OCI-LY7 (cell line): ENCODE results near the gene HPSE2.

Experiments used
- EZH2phosphoT487 ChIP-seq: fragments of 200-600 bp; sonication (generic); IDR thresholded peaks from 2 replicates; pipeline ENCODE4 v1.6.1; 2018; ENCODE audit warnings: low read depth, borderline replicate concordance, mild to moderate bottlenecking, mixed run types, antibody characterized with exemption, low read length, moderate library complexity, mixed read lengths
- TF ChIP-seq, protein P1 (sequence below): fragments of 200-600 bp; sonication (generic); conservative IDR thresholded peaks from 2 replicates; pipeline ENCODE4 v1.5.1; 2014; ENCODE audit warnings: mild to moderate bottlenecking, antibody characterized with exemption, low read length, moderate library complexity, mixed read lengths

DNA sequence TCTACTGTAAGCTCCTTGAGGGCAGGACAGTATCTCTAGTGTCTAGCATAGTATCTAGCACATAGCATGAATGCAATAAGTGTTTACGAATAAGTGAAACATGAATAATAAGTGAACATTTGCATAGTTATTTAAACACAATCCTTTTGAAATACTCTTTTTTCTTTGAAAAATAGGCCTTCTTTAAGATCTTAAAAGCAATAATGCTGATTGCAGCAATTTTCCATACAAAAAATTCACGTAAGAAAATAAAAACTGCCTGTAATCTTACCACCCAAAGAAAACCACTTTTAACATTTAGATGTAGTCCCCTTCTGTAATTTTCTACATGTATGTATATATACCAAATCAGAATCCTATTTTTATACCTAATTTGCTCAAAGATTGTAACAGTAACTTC is 626.4 kb downstream of the HPSE2 start:
- TF ChIP-seq, protein P1, sequence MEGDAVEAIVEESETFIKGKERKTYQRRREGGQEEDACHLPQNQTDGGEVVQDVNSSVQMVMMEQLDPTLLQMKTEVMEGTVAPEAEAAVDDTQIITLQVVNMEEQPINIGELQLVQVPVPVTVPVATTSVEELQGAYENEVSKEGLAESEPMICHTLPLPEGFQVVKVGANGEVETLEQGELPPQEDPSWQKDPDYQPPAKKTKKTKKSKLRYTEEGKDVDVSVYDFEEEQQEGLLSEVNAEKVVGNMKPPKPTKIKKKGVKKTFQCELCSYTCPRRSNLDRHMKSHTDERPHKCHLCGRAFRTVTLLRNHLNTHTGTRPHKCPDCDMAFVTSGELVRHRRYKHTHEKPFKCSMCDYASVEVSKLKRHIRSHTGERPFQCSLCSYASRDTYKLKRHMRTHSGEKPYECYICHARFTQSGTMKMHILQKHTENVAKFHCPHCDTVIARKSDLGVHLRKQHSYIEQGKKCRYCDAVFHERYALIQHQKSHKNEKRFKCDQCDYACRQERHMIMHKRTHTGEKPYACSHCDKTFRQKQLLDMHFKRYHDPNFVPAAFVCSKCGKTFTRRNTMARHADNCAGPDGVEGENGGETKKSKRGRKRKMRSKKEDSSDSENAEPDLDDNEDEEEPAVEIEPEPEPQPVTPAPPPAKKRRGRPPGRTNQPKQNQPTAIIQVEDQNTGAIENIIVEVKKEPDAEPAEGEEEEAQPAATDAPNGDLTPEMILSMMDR = no peak
- no peak for TF ChIP-seq EZH2phosphoT487
